A673 (cell line): ENCODE data around the gene PLAC1. TPM values are rescaled to one million over a fixed set of nuclear protein-coding genes. Genes with fewer than 3 reads are reported as not detected.
A peak's percentile ranks its signal among the peaks of the same experiment; 100 is the strongest.

ENCODE experiments used
- Bru-seq: library from RNA; stranded (reverse); fragments of 400-500 nt; gene quantifications from one replicate; lab custom pipeline; 2021; lab: Mats Ljungman, UMichigan
- BruChase-seq, 2 experiments: library from RNA; stranded (reverse); fragments of 400-500 nt; gene quantifications; one replicate each; lab custom pipeline; 2021; lab: Mats Ljungman, UMichigan
- BruUV-seq: library from RNA; stranded (reverse); fragments of 400-500 nt; replicated peaks from 2 replicates; lab custom pipeline; 2021; lab: Mats Ljungman, UMichigan
- CTCF ChIA-PET: fragments of 300-600 bp; sonication (Branson Sonifier 250); formaldehyde crosslinking; loops from one replicate; lab custom pipeline; 2022; ENCODE audit warnings: antibody characterized with exemption; lab: Charles Lee
- POLR2A ChIA-PET: fragments of 300-600 bp; sonication (Branson Sonifier 250); formaldehyde crosslinking; loops from one replicate; lab custom pipeline; 2022; ENCODE audit warnings: antibody characterized with exemption; ENCODE audit not compliant: low non-redundant PET; lab: Charles Lee
- DNase-seq: peaks from one replicate; pipeline ENCODE4 v3.0.0-alpha.2; 2015; ENCODE audit warnings: low spot score
- H3K27ac ChIP-seq: fragments of 200-600 bp; sonication (generic); 2 replicates; pipeline ENCODE4 v1.5.1; 2016; ENCODE audit warnings: mixed run types, low read depth, mild to moderate bottlenecking, mixed read lengths, antibody characterized with exemption, low read length; ENCODE audit not compliant: poor library complexity, severe bottlenecking
- H3K27me3 ChIP-seq: fragments of 200-600 bp; sonication (generic); replicated peaks from 2 replicates; pipeline ENCODE4 v1.6.1; 2017; ENCODE audit warnings: mixed run types, low read depth, mild to moderate bottlenecking, mixed read lengths, antibody characterized with exemption, low read length; ENCODE audit not compliant: insufficient read depth, poor library complexity
- H3K36me3 ChIP-seq: fragments of 200-600 bp; sonication (generic); 2 replicates; pipeline ENCODE4 v1.6.1; 2016; ENCODE audit warnings: mixed run types, mild to moderate bottlenecking, mixed read lengths, antibody characterized with exemption, low read length; ENCODE audit not compliant: insufficient read depth, poor library complexity, severe bottlenecking
- H3K4me1 ChIP-seq: fragments of 200-600 bp; sonication (generic); 2 replicates; pipeline ENCODE4 v1.6.1; 2017; ENCODE audit warnings: mixed run types, mild to moderate bottlenecking, mixed read lengths, antibody characterized with exemption, low read length; ENCODE audit not compliant: insufficient read depth, poor library complexity, severe bottlenecking
- H3K4me3 ChIP-seq: fragments of 200-600 bp; sonication (generic); 2 replicates; pipeline ENCODE4 v1.5.1; 2016; ENCODE audit warnings: low read depth, mixed run types, mild to moderate bottlenecking, mixed read lengths, low read length; ENCODE audit not compliant: poor library complexity, severe bottlenecking
- H3K9me3 ChIP-seq: fragments of 200-600 bp; sonication (generic); 2 replicates; pipeline ENCODE4 v1.6.1; 2016; ENCODE audit warnings: mixed run types, low read depth, mild to moderate bottlenecking, mixed read lengths, antibody characterized with exemption, low read length; ENCODE audit not compliant: poor library complexity, severe bottlenecking
- EZH2 ChIP-seq: fragments of 200-600 bp; sonication (generic); IDR thresholded peaks from 2 replicates; pipeline ENCODE4 v1.6.1; 2017; ENCODE audit warnings: borderline replicate concordance, low read depth, mild to moderate bottlenecking, mixed read lengths, antibody characterized with exemption, low read length; ENCODE audit not compliant: poor library complexity, severe bottlenecking
- intact Hi-C: fragments of 100-400 bp; cut with micrococcal nuclease; formaldehyde crosslinking; loops from one replicate; pipeline ENCODE4 v1.10.0; 2022; ENCODE audit not compliant: unreplicated experiment
- long read RNA-seq: library from polyadenylated mRNA; stranded (forward); transcript quantifications from one replicate; pipeline ENCODE4 v2.0.0, GENCODE V29; 2022
- total RNA-seq: library from RNA; stranded (reverse); gene quantifications from 2 replicates; pipeline ENCODE4 v1.2.3, GENCODE V29; 2021
- TF ChIP-seq, protein P1 (sequence below): fragments of 300-800, 200-600 bp; sonication (generic); conservative IDR thresholded peaks from 2 replicates; pipeline ENCODE4 v1.5.1; 2017; ENCODE audit warnings: low read depth, mild to moderate bottlenecking, antibody characterized with exemption, low read length, moderate library complexity, mixed read lengths

PLAC1 gene, protein sequence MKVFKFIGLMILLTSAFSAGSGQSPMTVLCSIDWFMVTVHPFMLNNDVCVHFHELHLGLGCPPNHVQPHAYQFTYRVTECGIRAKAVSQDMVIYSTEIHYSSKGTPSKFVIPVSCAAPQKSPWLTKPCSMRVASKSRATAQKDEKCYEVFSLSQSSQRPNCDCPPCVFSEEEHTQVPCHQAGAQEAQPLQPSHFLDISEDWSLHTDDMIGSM
- 0.43 and 0.87 TPM in 2 replicates for total RNA-seq
- percentile 21 among the genes with signal in this experiment for Bru-seq, nascent RNA
- BruChase-seq, experiment 1, labeled RNA remaining after a 2-hour chase: percentile 18 among the genes with signal in this experiment
- BruChase-seq, experiment 2, labeled RNA remaining after a 6-hour chase: percentile 18 among the genes with signal in this experiment
- long read RNA-seq, partial matches to known transcripts: 0 of 1 reads
- long read RNA-seq, other reads (novel, unspliced or antisense): 0 of 1 reads

DNA sequence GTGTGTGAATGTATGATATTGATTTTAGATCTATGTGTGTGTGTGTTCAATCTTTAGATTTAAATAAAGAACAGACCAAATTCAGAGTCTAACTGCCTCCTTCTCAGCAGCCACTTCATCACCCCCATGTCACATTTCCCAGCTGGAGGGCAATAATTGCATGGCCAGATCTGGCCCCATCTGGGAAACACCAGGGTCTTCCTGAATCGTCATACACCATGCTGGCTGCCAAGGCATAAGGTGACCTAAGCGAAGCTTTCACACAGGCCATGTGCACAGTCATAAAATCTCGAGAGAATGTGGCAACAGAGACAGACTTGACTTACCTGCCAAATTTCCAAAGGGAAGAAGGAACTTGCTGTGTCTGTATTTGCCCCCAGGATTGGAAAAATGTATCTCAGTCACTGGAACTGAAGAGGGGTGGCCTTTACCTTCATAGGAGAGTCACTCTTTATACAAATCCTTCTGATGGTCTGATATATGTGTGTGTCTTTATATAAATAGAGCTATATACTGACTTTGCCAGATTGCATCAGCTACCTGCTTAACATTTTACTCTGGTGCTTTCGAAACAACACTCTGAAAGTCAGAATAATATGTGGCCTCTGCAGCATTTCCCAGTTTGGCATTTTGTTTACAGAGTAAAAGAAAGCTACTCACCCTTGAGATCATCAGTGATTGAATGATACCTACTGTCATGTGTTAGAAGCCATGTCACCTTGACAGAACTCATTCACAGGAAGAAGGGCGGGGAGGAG is at the start of gene PLAC1:
Gene PLAC1 (minus strand): TSS at position 470 of the 758 bp plus-strand sequence. CDS start 91,789 bp downstream, outside the sequence.
- H3K36me3 ChIP-seq: no peaks in the 10 kb centered on the region
- BruUV-seq: no TSS peak
- H3K4me3 ChIP-seq: no peak within 1 kb of the TSS
- DNase-seq: no peak
- intact Hi-C loops: no loop called here
- H3K27ac ChIP-seq: no peak within 1 kb of the TSS
- TF ChIP-seq, protein P1, sequence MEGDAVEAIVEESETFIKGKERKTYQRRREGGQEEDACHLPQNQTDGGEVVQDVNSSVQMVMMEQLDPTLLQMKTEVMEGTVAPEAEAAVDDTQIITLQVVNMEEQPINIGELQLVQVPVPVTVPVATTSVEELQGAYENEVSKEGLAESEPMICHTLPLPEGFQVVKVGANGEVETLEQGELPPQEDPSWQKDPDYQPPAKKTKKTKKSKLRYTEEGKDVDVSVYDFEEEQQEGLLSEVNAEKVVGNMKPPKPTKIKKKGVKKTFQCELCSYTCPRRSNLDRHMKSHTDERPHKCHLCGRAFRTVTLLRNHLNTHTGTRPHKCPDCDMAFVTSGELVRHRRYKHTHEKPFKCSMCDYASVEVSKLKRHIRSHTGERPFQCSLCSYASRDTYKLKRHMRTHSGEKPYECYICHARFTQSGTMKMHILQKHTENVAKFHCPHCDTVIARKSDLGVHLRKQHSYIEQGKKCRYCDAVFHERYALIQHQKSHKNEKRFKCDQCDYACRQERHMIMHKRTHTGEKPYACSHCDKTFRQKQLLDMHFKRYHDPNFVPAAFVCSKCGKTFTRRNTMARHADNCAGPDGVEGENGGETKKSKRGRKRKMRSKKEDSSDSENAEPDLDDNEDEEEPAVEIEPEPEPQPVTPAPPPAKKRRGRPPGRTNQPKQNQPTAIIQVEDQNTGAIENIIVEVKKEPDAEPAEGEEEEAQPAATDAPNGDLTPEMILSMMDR: no peak
- TF ChIP-seq EZH2: no peak
- no peaks in the 10 kb centered on the region for H3K4me1 ChIP-seq
- H3K9me3 ChIP-seq: no peaks in the 10 kb centered on the region
- ChIA-PET POLR2A (no interaction called here), CTCF (no interaction called here)
- H3K27me3 ChIP-seq: no peaks in the 10 kb centered on the region

DNA sequence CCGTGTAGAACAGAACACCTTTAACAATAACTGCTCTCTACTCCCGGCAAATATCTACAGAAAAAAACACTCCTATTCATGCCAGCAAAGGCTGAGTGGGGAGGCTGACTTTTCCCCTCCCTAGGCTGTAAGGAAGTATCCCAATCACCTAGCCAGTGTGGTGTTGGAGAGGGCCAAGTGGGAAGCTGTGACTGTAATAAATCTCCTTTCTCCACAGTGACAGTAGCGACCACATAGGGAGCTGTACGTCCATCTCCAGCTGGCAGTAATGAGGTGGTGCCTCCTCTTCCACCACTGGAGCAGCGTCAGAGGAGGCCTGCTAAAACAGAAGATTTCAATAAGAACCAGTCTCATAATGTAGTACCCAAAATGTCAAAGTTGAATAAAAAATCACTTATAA is 47.9 kb upstream of the PLAC1 start:
- no TSS peak for BruUV-seq
- Histone ChIP-seq H3K27me3 (no peaks in the 10 kb centered on the region), H3K4me1 (no peaks in the 10 kb centered on the region), H3K36me3 (no peaks in the 10 kb centered on the region), H3K27ac (no peak overlapping the region), H3K9me3 (no peaks in the 10 kb centered on the region), H3K4me3 (no peak overlapping the region)
- POLR2A ChIA-PET: no interaction called here
- no peak for DNase-seq
- CTCF ChIA-PET: no interaction called here
- TF ChIP-seq, protein P1: no peak
- no peak for TF ChIP-seq EZH2
- intact Hi-C loops: no loop called here

DNA sequence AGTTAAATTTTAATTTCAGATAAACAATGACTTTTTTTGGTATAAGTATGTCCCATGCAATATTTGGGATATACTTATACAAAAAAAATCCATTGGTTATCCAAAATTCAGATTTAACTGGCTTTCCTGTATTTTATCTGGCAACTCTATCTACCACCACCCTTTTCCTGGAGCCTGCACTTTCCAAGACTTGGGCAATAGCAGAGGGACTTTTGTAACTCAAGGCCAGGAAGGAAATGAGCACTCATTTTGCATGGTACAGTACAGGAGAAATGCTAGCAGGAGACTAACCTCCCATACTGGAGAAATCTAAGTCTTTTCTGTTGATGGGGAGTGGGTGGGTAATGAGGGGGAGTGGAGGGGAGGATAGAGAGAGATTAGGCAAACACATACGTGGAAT is 37.7 kb upstream of the PLAC1 start:
- CTCF ChIA-PET: no interaction called here
- no TSS peak for BruUV-seq
- Histone ChIP-seq H3K27ac (no peak overlapping the region), H3K27me3 (no peaks in the 10 kb centered on the region), H3K4me3 (no peak overlapping the region), H3K36me3 (no peaks in the 10 kb centered on the region), H3K9me3 (peaks cover 7% of the 10 kb centered on the region), H3K4me1 (no peaks in the 10 kb centered on the region)
- no peak for TF ChIP-seq EZH2
- TF ChIP-seq, protein P1: no peak
- DNase-seq: no peak
- intact Hi-C loops: no loop called here
- POLR2A ChIA-PET: no interaction called here
